Measurements from ENCODE around the gene GPR15LG.

The GPR15LG gene

DNA sequence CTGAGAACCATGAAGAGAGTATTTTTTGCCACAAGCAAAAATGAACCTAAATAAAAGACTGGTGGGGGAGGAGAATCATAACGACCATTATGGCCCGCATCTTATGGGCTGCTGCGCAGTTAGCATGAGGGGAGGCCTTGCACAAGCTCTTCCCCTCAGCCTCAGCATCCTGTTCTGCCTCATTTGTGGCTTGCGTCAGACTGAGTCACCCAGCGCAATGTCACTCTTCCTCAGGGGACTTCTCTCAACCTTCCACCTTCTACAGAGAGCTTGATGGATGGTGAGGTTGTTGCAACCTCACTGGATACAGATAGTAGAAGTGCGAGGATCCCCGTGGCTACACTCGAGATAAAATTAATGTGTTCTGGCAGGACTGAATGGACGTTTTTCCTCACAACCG lies 16.8 kb upstream of the GPR15LG start:
- DNase-seq (ENCODE audit: insufficient read length, low spot score) = no peak
- no peak for FAIRE-seq
- TF ChIP-seq, protein P1, sequence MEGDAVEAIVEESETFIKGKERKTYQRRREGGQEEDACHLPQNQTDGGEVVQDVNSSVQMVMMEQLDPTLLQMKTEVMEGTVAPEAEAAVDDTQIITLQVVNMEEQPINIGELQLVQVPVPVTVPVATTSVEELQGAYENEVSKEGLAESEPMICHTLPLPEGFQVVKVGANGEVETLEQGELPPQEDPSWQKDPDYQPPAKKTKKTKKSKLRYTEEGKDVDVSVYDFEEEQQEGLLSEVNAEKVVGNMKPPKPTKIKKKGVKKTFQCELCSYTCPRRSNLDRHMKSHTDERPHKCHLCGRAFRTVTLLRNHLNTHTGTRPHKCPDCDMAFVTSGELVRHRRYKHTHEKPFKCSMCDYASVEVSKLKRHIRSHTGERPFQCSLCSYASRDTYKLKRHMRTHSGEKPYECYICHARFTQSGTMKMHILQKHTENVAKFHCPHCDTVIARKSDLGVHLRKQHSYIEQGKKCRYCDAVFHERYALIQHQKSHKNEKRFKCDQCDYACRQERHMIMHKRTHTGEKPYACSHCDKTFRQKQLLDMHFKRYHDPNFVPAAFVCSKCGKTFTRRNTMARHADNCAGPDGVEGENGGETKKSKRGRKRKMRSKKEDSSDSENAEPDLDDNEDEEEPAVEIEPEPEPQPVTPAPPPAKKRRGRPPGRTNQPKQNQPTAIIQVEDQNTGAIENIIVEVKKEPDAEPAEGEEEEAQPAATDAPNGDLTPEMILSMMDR (IDR thresholded peaks at IDR 0.05; ENCODE audit: insufficient read depth, missing control alignments) = no peak

DNA sequence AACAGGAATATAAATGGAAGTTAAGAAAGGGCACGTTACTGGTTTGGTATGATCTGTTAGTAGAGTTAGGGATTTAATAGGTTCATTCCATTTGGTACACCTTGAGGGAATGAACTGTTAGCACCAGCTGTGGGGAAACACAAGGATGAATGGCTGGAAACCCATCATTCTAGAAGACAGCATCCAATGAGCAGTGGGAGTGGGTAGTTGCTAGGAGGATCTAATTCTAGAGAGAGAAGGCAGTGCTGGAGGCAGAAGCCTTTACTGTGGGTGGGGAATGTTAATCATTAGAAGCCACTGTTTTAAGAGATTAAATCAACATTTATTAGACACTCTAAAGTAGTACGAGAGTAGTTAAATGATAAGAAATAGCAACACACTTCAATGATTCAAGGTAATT lies 15.5 kb upstream of the GPR15LG start:
- TF ChIP-seq, protein P1 (IDR thresholded peaks at IDR 0.05; ENCODE audit: insufficient read depth, missing control alignments) = no peak
- DNase-seq (ENCODE audit: insufficient read length, low spot score) (no peak), FAIRE-seq (no peak)

DNA sequence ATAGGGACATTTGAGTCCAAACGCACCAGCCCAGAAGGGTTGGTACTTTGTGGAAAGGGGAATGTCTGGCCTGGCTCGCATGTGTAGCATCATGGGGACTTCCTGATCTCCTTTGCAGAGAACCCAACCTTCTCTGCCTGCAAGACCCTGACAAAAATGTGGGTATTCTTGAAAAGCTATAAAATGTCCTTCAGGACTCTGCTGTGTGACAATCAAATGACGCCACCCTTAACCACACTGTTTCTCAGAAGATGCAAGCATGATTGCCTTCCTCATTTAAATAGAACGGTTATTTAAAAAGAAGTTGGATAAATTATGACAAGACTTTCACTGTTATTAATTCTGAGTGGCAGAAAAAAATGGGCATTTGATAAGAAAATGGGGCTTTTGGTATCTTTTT lies 15.1 kb upstream of the GPR15LG start:
- TF ChIP-seq, protein P1 (IDR thresholded peaks at IDR 0.05; ENCODE audit: insufficient read depth, missing control alignments) = no peak
- DNase-seq (ENCODE audit: insufficient read length, low spot score) (no peak), FAIRE-seq (no peak)

DNA sequence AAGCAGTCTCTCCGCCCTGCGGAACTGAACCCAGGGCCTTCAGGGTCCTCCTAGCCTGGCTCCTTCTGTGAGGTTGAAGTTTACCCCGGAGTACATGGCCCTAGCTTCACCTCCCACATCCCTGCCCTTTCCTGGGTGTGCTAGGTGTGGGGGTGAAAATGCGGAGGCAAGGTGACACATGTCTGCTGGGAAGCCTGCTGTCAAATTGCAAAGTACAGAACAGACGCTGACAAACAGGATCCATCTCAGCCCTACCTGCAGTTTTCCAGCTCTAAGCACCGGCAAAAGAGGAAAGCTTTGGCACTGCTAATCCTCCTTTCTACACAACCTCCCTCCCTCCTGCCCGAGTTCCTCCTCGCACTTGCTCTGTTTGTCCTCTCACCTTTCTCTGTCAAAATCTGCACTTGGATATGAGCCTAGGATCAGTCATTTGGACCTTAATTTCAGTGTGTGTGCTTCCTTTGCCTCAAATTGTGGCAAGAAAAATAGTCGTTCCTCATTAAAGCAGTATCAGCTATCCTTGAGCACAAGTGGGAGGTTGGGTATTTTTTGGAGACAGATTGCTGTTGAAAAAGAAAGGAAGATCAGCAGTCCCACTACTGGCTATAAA lies 14.4 kb upstream of the GPR15LG start:
- FAIRE-seq = no peak
- no peak for DNase-seq (ENCODE audit: insufficient read length, low spot score)
- TF ChIP-seq, protein P1 (IDR thresholded peaks at IDR 0.05; ENCODE audit: insufficient read depth, missing control alignments) = no peak

DNA sequence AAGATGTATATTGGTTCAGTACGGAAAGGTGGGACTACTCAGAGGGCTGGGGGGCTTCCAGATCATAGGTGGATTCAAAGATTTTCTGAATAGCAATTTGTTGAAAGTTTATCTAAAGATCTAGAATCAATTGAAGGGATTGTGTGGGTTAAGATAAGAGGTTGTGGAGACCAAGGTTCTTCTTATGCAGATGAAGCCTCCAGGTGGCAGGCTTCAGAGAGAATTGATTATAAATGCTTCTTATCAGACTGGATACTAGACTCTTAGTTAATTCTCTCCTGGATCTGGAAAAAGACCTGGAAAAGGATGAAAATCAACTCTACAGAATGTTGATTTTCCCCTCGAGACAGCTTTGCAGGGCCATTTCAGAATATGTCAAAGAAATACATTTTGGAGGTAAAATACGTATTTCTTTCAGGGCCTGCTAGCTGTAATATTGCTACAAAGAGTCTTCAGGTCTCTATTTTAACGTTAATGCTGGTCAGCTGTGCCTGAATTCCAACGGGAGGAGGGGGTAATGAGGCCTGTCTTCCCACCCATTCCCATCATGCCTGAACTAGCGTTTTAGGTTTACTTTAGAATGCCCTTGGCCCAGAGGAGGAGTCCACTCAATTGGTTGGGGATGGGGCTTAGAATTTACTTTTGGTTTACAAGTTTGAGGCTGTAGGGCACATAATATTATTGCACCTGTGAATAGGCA lies 12.8 kb upstream of the GPR15LG start:
- FAIRE-seq (no peak), DNase-seq (ENCODE audit: insufficient read length, low spot score) (no peak)
- TF ChIP-seq, protein P1 (IDR thresholded peaks at IDR 0.05; ENCODE audit: insufficient read depth, missing control alignments) = no peak

DNA sequence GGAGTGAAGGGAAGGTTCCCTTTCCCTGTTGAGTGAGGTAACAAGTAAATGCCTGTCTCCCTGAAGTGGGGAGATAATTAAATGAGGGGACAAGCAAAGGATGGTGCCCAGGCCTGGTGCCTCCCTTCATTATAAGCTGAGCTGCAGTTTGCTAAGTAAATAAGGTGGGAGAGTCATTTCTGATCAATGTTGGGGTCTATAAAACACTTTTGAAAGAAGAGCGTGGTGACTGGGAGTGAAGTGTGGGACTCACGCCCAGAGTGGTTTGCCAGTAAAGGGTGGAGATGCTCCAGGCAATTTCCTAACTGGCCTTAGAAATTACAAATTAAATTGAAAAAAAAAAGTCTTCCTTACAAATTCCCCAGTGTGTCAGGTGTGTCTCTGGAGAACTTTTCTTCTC lies 9.6 kb upstream of the GPR15LG start:
- DNase-seq (ENCODE audit: insufficient read length, low spot score) (no peak), FAIRE-seq (no peak)
- TF ChIP-seq, protein P1 (IDR thresholded peaks at IDR 0.05; ENCODE audit: insufficient read depth, missing control alignments) = no peak

DNA sequence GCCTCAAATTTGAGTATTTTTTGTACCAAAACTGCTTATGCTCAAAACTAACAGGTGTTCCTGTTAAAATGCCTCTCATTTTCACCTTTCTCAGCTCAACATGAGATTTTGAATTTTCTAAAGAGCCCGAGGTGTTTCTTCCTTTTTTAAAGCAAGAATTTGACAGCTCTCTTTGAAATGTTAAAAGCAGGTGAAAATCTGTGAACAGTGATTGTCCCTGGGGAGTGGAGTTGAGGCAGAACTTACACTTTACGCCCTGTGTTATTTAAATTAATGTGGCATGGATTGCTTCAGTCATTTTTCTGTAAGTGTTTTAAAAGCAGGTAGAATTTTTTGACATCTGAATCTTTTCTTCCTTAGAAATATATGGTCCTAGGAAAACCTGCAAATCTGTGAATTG lies 9.2 kb upstream of the GPR15LG start:
- no peak for FAIRE-seq
- TF ChIP-seq, protein P1 (IDR thresholded peaks at IDR 0.05; ENCODE audit: insufficient read depth, missing control alignments) = no peak
- no peak for DNase-seq (ENCODE audit: insufficient read length, low spot score)

Data from D721Med (cell line).